Adrenal gland (tissue), 5 donors: Measurements from ENCODE around the gene THPO.

Source experiments
- CTCF ChIP-seq, 6 experiments: fragments of 450-650 bp in 4 of 6; fragments of 200-600 bp in 2 of 6; sonication (generic) in 1 of 6; IDR thresholded peaks; 1 replicate in 5 of 6; 2 replicates in 1 of 6; pipeline versions ENCODE4 v1.5.1 to v1.8.0; 2016 to 2021; ENCODE audit warnings: antibody characterized with exemption in 6 of 6, mild to moderate bottlenecking in 2 of 6, moderate library complexity in 1 of 6
- POLR2A ChIP-seq, 2 donors: fragments of 450-650 bp; IDR thresholded peaks; one replicate each; pipeline ENCODE4 v1.6.1; 2017; ENCODE audit warnings: antibody characterized with exemption in 2 of 2, mild to moderate bottlenecking in 2 of 2, moderate library complexity in 1 of 2
- donor health status: DM: no; HTN: no; CAD: no.

- no peak for TF ChIP-seq CTCF (IDR thresholded peaks at IDR 0.05)
- TF ChIP-seq POLR2A (IDR thresholded peaks at IDR 0.05): no peak
These were observed 49.5 kb downstream of the THPO start for GRCh38 chr3:184328516-184328915.
